ENCODE results near the gene CLCA1.

The CLCA1 gene

DNA sequence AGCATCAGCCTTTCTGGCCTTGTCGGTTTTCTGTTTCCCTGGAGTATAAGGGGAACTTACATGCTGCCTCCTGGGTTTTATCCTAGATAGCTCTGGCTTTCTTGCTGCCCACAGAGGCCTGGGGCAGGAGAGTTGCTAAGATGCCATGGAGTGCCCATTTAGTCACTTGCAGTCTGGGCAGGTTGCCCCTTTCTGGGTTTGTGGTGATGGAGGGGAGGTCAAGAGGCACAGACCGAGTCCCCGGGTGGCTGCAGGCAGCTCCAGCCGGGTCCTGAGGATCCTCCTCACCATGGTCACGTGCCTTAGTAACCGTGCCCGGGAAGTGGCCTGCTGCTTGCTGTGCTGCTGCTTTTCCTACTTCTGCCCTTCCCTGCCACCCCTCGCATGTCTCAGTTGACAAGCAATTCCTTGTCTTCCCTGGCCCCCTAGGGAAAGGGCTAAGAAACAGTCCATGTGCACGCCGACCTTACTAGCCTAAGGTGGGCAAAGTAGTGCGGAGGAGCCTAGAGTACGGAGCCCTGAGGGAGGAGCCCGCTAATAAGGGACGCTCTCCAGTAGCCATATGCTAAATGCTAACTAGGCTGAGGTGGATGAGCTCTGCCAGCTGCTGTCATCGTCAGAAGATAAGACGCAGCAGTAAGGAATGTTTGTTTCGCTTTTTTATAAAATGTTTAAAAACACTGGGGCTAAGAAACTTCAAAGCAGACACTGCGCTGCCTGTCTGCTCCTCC, 34.8 kb downstream of the CLCA1 start:
- DNase-seq (ENCODE audit: low read depth) = no peak

DNA sequence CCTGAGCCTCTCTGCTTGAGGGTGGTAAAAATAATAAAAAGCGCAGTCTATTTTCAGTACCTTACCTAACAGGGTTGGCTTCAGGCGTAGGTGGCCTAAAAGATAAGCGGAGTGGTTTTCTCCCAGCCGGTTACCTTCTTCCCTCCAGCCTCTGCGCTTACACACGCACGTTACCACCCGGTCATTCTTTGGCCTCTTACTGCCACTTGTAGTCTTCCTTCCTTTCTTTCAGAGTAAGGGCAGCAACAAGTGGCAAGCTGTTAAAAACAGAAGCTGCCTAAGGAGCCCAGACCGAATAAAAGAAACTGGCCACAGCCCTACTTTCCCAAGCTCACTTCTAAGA, 35.4 kb downstream of the CLCA1 start:
- DNase-seq (ENCODE audit: low read depth) = no peak

DNA sequence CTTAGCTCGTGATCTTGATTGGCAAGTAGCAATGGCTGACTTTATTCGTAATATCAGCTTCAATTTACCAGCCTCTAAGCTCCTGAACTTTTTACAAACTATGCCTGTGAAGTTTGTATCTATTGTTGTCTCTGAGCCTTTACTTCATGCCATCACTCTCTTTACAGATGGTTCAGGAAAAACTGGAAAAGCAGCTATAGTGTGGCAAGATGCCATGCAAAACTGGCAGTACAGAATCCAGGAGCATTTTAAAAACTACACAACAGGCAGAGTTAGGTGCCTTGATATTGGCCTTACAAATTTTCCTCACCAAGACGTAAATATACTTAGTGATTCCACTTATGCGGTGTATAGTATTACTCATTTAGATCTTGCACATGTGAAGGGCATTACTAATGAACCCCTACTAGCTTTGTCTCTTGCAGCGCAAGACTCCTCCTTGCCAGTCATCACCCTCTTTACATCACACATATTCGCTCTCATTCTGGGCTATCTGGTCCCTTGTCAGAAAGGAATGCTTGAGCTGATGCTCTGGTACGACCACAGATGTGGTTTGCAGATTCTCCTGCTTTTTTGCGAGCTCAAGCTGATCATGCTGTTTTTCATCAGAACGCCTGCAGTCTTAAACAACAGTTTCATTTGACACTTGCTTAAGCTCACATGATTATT, 36.3 kb downstream of the CLCA1 start:
- no peak for DNase-seq (ENCODE audit: low read depth)

DNA sequence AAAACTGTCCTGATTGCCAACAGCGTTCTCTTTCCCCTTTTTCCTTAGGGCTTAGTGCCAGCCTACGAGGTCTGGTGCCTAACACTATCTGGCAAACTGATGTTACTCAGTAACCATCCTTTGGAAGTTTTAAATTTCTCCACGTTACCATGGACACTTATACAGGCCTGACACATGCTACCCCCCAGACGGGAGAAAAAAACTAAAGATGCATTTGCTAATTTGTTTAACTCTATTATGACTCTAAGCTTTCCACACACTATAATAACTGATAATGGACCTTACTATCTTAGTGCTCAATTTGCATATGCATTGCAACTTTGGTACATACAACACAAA, 36.8 kb downstream of the CLCA1 start:
- DNase-seq (ENCODE audit: low read depth) = no peak

DNA sequence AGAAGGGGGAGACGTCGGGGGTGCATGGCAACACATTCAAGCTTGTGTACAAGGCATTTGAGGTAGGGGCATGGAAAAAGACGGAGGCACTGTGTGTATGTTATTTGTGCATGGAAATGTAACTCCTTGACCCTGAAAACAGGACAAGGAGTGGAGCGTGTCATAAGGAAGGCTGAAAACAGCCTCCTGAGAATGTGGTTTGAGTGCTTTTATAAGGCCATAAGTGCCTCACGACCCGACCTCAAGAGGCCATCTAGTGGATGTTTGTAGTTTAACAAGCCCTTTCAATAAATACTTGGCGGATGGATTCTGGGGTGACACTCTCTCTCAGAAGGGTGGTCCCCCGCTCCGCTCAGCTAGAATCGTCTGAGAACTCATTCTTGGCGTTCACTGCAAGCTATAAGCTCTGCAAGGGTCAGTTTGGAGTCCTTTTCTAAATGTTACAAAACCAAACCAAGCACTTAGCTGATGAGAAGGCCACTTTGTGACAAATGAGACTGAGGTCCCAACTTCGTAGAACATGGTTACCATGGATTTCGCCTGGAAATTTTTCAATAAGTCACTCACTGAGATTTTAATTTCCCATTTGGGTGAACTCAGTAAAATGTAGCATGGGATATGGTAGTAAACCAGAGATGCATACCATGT, 39.3 kb downstream of the CLCA1 start:
- DNase-seq (ENCODE audit: low read depth) = no peak

DNA sequence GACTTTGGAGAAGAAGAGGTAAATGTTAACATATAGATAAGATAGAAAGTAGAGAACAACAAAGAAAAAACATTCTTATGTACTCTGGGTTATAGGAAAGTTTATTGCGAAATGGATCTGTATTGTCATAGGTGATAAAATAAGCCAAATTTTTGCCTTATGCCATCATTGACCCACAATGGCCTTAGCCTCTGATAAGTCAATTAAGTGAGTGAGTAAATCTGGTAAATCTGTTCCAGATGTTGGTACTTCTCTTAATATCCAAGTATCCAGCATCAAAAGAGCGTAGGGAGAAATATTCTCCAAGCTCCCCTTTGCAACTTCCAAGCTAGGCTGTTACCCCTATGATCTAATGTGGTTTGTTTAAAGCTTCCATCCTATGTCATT, 39.8 kb downstream of the CLCA1 start:
- DNase-seq (ENCODE audit: low read depth) = no peak

DNA sequence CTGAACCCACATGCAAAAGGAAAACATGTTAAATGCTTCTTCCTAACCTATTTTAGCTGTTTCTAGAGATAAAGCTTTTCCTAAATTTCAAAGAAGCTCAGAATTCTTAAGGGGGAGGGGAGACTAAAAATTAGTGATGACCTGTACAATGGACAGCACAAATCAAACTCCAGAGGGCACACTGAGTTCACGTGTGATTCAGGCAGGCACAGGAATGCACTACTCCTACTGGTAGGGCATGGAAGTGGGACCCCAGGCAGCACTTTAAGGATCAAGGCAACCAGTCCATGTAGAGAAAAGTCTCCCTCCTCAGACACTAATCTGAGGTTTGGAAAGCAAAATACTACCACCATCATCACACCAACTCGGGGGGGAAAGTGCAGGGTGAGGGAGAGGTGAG, 46.9 kb downstream of the CLCA1 start:
- DNase-seq (ENCODE audit: low read depth) = no peak

DNA sequence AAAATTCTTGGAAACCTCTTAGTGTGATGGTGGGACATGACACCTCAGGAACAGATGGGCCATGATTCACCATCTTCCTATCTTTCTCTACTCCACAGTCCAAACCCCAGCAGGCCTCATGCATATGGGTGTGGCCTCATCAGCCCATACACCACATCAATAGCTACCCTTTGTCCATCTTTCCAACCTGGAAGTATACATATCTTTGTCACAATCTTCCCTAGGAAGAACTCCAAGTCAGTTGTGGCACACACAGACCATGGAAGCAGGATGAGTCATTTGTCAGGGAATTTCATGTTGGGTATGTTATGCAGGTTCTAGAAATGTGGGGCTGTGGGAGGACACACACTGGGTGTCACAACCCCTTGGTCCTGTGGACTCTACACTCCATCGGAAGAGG, 47.6 kb downstream of the CLCA1 start:
- DNase-seq (ENCODE audit: low read depth) = no peak

DNA sequence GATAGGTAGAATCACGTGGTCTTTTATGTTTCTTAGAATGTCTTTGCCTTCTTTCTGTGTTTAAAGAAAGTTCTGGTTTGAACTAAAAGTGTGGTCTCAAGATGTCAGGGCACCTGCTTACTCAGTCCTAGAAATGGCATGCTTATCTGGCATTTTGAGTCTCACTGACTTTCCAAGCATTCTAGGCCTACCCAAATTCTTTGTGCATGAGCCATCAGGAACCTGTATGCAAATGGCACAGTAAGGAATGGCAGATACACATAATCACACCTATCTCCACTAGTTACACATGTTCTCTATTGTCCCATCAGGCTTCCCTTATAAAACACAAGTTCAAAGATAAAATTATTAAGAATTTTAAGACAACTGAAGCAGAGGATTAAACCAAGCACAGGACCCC, 48.6 kb downstream of the CLCA1 start:
- DNase-seq (ENCODE audit: low read depth) = no peak

DNA sequence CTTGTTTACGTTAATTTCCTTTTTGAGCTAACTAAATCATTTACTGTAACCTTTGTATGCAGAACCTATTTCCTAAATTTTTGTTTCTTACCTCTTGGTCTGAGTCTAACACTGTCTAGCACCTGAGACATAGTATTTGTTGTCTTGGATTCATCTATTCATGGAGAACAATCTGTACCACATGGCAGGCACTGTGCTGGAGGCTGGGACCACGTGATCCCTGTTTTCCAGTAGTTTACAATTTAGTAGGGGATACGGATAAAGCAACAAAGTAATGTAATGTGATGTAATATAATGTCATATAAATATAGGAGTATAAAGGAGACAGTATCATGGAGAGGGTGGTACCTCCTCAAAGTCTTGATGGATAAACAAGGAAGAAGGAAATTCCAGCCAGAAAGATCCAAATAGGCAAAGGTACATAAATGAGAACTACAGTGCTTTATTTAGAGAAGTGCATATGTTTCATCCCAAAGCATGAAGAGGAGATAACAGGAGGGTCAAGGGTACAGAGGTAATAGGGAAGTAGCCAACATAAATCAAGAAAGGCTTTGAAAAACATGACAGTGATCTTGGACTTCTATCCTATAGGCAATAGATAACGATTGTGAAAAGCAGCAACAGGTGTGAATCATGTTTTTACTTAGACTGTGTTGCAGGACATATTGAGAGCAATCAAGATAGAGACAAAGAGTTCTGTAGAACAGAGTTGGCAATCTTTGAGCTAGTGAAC, 52.2 kb downstream of the CLCA1 start:
- DNase-seq (ENCODE audit: low read depth) = no peak

DNA sequence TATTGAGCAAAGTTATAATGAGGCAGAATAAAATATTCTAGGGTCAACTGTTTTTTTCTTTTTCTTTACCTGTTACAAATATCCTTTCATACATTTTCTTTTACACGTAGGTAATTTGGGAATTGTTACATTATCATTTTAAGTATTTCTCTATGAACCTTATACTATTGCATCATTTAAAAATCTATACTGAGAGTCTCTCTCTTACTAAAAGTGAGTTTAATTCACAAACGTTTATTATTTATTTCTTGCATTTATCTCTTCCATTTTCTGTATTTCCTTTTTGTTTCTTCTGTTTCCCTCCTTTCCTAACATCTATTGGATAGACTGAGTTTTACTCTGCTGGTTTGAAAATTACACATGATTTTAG, 52.8 kb downstream of the CLCA1 start:
- DNase-seq (ENCODE audit: low read depth) = no peak

DNA sequence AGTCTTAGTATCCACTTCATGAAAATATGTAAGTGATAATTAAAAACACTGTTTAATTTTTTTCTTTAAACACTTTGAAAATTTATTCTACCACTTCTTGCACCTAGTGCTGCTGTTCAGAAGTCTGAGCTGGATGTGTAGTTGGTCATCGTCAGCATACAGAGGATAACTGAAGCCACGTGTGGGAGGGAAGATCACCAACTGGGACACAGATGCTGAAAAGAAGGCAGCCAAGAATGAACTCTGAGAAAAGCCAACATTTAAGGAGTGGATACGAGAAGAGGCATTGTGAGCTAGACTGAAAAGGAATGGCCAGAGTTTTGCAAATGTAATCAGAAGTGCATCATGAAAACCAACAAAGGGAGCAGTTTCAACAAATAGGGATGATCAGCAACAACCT, 53.5 kb downstream of the CLCA1 start:
- no peak for DNase-seq (ENCODE audit: low read depth)

DNA sequence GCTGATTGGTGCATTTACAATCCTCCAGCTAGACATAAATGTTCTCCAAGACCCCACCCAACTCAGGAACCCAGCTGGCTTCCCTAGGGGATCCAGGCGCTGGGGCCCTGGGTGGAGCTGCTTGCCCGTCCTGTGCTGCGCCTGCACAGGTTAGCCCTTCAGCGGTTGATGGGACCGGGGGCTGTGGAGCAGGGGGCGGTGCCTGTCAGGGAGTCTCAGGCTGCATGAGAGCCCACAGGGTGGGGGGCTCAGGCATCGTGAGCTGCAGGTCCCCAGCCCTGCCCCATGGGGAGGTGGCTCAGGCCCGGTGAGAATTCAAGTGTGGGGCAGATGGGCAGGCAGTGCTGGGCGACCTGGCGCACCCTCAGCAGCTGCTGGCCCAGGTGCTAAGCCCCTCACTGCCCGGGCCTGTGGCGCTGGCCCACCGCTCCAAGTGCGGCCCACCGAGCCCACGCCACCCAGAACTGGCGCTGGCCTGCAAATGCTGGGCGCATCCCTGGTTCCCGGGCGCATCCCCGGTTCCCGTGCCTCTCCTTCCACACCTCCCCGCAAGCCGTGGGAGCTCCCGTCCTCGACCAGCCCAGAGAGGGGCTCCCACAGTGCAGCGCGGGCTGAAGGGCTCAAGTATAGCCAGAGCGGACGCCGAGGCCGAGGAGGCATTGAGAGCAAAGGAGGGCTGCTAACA, 55.1 kb downstream of the CLCA1 start:
- no peak for DNase-seq (ENCODE audit: low read depth)

DNA sequence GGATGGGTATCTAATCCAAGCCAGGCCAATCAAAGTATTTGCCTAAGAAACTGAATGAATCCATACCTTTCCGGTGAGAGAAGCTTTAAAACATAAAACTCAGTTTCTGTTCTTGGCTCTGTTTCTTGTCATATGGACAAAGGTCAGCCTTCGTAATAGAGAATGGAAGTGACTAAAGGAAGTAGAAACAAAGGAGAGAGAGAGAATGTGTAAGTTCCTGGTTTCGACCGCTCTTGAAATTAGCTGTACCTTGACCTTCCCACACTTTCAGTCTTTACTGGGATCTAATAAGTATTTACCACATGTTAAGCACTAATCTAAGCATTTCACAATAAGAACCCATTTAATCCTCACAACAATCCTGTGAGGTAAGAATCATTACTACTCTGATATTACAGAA, 58.6 kb downstream of the CLCA1 start:
- DNase-seq (ENCODE audit: low read depth) = no peak

DNA sequence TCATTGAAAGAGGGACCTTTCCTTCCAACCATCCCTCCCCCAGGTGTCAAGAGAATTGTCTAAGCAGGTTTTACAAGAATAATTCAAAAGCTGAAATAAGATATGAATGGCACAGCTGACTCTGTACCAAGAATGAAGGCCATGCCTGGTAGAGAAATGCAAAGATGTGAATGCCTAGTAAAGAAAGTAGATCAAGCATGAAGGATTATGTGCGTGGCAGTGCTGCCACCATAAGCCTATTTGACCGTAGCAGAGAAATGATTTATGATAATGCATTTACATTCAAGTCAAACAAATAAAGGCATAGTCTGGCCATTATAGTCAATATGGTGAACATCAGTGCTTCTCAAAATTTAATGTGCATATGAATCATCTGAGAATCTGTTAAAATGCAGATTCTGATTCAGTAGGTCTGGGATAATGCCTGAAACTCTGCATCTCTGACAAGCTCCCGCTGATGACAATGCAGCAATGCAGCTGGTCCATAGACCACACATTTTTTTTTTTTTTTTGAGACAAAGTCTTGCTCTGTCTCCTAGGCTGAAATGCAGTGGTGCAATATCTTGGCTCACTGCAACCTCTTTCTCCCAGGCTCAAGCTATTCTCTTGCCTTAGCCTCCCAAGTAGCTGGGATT, 61.6 kb downstream of the CLCA1 start:
- no peak for DNase-seq (ENCODE audit: low read depth)

DNA sequence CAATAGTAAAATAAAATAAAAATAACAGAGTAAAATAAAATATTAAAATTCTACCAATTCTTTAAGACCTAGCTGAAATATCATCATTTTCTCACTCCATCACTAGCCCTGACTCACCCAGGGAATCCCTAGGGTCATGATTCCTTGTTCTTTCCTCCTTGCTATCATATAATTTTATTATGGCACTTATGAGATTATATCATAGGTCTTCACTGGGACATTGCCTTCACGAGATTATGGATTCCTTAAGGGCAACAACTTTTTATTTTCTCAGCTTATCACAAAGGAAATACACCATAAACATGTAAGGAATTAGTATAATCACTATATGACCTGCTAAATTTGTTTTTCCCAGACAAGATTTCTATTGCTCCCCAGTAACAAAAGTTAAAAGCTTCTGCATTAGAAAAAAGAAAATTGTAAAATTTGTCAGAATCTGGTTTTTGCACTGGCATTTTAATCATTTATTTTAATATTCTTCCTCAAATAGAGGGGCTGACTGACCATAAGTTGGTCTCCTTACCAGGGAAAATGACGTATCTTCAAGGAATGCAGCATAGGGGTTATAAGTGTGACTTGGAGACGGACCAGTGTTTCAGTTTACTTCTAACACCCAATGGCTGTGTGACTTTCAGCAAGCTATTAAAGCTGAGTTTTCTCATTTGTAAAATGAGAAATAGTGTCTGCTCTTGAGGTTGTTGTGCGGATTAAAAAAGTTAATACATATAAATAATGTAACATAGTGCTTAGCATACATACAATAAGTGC, 69.4 kb downstream of the CLCA1 start:
- DNase-seq (ENCODE audit: low read depth) = no peak

DNA sequence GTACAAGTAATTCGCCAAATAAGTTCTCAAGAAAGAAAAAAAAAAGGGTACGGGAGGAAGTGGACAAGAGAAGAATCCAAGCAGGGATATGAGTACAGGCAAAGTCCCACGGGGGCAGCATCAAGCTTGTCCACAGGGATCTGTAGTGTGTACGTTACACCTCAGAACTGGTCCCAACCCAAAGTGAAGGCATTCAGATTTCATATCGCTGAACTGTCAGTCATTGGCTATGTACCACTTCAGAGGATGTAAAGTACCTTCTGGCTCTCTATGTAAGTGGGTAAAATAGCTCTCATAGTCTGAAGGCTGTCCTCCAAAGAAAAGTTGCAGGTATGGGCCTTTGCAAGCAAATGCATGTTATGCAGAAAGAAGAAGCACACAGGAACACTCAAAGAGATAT, 70.0 kb downstream of the CLCA1 start:
- no peak for DNase-seq (ENCODE audit: low read depth)

DNA sequence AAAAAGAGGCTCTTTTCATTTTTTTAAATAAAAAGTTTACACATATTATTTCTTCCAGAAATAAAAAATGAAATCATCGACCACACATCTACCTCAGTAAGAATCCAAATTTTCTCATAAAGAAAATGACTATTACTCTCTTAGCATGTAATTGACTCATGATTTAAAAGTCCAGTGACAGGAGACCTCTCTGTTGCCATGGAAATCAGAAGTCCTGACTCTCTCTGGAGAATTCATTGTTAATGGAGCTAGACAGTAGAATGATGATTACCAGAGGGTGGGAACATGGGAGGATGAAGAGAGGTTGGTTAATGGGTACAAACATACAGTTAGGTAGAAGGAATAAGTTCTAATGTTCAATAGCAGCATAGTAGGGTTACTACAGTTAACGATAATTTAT, 73.1 kb downstream of the CLCA1 start:
- no peak for DNase-seq (ENCODE audit: low read depth)

DNA sequence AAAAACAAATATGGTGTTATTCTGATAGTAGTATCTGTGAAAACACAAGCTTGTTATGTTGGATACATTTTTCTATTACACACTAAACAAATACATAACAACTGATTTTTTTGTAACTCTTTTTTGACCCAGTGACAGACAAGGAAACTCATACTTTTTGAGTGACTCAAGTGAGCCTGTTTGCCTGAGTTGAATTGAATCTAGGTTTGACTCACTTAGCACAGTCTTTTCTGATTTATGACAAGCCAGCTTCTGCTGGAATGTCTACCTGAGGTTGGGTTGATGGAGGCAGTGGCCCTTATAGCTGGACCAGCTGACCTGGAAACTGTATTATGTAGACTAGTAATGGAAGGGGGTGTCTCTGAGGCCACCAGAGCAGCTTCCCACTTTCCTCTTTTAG, 73.9 kb downstream of the CLCA1 start:
- no peak for DNase-seq (ENCODE audit: low read depth)

DNA sequence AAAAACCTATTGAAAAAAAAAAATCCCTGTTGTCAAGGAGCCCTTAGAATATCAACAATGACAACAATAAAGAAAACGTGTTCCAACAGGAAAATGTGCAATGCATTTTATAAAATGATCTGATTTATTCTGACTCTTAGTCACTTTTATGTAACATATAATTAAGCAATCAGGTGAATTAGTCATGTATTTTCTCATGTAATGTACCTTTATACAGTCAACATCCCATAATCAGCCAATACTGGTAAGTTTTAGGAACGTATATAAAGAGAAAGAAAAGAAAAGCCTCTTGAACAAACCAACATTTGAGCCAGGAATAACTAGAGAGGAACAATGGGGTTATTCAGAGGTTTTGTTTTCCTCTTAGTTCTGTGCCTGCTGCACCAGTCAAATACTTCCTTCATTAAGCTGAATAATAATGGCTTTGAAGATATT, 78.1 kb downstream of the CLCA1 start, which contains the start of gene CLCA4:
CLCA4 (plus strand) TSS at position 292 of the 435 bp plus-strand sequence; CDS start at position 334, 42 bp downstream.
- no peak for DNase-seq (ENCODE audit: low read depth)

DNA sequence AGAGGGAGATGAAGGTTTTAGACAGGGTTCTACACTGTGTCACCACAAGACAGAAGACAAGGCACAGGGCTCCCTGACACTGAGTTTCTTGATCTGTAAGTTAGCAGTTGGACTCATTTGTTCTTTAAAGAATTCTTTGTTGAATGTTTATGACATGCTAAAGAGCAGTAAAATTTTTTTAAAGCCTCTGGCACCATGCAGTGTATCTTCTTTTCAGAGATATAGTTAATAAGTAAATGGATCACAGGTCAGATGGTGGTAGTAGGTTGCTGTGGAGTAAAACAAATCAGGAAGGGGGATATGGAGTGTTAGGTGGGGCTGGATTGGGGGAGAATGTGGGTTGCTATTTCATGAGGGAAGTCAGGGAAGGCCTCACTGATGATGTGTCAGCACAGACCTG, 80.1 kb downstream of the CLCA1 start:
- DNase-seq (ENCODE audit: low read depth) = no peak

All from T follicular helper cell (primary cell).